ENCODE measurements around the gene ANXA4. TPM values are rescaled to one million over a fixed set of nuclear protein-coding genes. Genes with fewer than 3 reads are reported as not detected.

ANXA4 gene
- total RNA-seq, 1 donor from 2014 or later: 250 TPM

DNA sequence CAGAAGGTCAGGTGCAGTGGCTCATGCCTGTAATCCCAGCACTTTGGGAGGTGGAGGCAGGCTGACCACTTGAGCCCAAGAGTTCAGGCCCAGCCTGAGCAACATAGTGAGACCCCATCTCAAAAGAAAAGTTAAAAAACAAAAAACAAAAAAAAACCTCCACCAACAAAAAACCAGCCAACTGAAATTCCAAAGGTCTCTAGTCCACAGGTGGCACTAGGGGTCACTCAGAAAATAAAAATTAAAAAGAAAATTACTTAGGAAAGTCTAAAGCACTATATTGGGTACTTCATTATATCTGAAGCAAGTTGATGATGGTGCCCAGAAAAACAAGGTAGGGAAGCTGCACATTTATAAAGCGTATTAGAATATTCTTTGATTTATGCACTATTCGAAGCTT lies 26.9 kb downstream of the ANXA4 start:
- TF ChIP-seq, protein P1, sequence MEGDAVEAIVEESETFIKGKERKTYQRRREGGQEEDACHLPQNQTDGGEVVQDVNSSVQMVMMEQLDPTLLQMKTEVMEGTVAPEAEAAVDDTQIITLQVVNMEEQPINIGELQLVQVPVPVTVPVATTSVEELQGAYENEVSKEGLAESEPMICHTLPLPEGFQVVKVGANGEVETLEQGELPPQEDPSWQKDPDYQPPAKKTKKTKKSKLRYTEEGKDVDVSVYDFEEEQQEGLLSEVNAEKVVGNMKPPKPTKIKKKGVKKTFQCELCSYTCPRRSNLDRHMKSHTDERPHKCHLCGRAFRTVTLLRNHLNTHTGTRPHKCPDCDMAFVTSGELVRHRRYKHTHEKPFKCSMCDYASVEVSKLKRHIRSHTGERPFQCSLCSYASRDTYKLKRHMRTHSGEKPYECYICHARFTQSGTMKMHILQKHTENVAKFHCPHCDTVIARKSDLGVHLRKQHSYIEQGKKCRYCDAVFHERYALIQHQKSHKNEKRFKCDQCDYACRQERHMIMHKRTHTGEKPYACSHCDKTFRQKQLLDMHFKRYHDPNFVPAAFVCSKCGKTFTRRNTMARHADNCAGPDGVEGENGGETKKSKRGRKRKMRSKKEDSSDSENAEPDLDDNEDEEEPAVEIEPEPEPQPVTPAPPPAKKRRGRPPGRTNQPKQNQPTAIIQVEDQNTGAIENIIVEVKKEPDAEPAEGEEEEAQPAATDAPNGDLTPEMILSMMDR (IDR thresholded peaks at IDR 0.05; ENCODE audit: unreplicated experiment): no peak
- Mint-ChIP-seq H3K36me3 (ENCODE audit: insufficient read depth) (peaks cover 33% of the 10 kb centered on the region), H3K4me3 (ENCODE audit: low read depth) (no peak overlapping the region), H3K4me1 (ENCODE audit: low read depth) (peaks cover 68% of the 10 kb centered on the region), H3K27ac (peak overlapping the region; percentile 42), H3K27me3 (no peaks in the 10 kb centered on the region), H3K9me3 (ENCODE audit: low read depth) (no peaks in the 10 kb centered on the region)
- no peak for DNase-seq (ENCODE audit: low spot score, unreplicated experiment)

DNA sequence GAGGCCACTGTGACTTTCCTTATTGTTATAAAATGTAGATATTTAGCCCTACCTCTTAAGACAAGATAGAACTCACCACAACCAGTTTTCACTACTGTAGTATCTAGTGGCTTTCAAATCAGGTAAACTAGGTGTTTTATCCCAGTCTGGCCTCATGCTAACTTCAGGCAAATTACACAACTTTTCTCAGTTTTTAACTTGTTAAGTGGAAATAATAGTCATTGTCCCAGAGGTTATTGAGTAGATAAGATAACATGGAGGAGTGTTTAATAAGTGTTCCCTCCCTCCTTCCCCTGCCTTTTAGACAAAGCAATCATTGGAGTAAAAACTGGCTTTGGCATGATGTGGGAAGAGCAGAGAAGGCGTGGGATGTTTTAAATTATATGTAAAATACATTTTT lies 27.3 kb downstream of the ANXA4 start:
- Mint-ChIP-seq H3K36me3 (ENCODE audit: insufficient read depth) (peaks cover 30% of the 10 kb centered on the region), H3K9me3 (ENCODE audit: low read depth) (no peaks in the 10 kb centered on the region), H3K4me3 (ENCODE audit: low read depth) (no peak overlapping the region), H3K4me1 (ENCODE audit: low read depth) (peaks cover 63% of the 10 kb centered on the region), H3K27ac (peak overlapping the region; percentile 87), H3K27me3 (no peaks in the 10 kb centered on the region)
- TF ChIP-seq, protein P1 (IDR thresholded peaks at IDR 0.05; ENCODE audit: unreplicated experiment): no peak
- DNase-seq (ENCODE audit: low spot score, unreplicated experiment): no peak

DNA sequence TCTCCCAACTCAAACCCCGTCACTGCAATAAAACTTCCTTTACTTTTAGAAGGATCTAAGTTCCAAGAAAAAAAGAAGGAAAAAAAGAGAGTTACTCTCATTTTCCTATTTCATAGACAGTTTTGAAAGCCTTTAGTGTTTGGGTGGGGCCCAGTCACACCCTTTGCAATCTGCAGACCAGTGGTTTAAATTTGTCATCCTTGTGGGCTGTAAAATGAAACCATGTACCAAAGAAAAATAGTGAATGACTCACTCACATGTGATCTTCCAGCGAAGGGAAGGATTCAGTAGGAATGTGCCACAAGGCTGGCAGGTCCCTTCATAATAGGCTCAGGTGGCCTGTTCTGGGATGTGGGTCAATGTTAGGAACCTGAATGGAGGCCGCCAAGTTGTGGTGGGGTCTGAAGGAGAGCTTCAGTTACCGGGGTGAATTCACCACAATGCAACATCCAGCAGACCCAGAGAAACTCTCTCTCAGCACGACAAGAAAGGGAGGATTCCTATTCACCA lies 28.3 kb downstream of the ANXA4 start:
- DNase-seq (ENCODE audit: low spot score, unreplicated experiment): no peak
- H3K36me3 Mint-ChIP-seq (ENCODE audit: insufficient read depth): peaks cover 33% of the 10 kb centered on the region
- H3K27ac Mint-ChIP-seq: peak overlapping the region; percentile 23
- H3K27me3 Mint-ChIP-seq: no peaks in the 10 kb centered on the region
- peaks cover 3% of the 10 kb centered on the region for H3K9me3 Mint-ChIP-seq (ENCODE audit: low read depth)
- TF ChIP-seq, protein P1 (IDR thresholded peaks at IDR 0.05; ENCODE audit: unreplicated experiment): no peak
- no peak overlapping the region for H3K4me3 Mint-ChIP-seq (ENCODE audit: low read depth)
- peaks cover 56% of the 10 kb centered on the region for H3K4me1 Mint-ChIP-seq (ENCODE audit: low read depth)

DNA sequence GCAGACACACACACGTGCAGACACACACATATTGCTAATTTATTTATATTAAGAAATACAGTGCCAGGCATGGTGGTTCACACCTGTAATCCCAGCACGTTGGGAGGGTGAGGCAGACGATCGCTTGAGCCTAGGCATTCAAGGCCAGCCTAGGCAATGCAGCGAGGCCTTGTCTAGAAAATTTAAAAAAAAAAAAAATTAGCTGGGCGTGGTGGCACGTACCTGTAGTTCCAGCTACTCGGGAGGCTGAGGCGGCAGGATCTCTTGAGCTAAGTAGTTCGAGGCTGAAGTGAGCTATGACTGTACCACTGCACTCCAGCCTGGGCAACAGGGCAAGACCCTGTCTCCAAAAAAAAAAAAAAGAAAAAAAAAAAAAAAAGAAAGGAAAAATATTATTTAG lies 28.8 kb downstream of the ANXA4 start:
- no peaks in the 10 kb centered on the region for H3K27me3 Mint-ChIP-seq
- TF ChIP-seq, protein P1 (IDR thresholded peaks at IDR 0.05; ENCODE audit: unreplicated experiment): no peak
- H3K4me3 Mint-ChIP-seq (ENCODE audit: low read depth): no peak overlapping the region
- H3K9me3 Mint-ChIP-seq (ENCODE audit: low read depth): peaks cover 5% of the 10 kb centered on the region
- H3K27ac Mint-ChIP-seq: no peak overlapping the region
- peaks cover 31% of the 10 kb centered on the region for H3K36me3 Mint-ChIP-seq (ENCODE audit: insufficient read depth)
- H3K4me1 Mint-ChIP-seq (ENCODE audit: low read depth): peaks cover 52% of the 10 kb centered on the region
- no peak for DNase-seq (ENCODE audit: low spot score, unreplicated experiment)

DNA sequence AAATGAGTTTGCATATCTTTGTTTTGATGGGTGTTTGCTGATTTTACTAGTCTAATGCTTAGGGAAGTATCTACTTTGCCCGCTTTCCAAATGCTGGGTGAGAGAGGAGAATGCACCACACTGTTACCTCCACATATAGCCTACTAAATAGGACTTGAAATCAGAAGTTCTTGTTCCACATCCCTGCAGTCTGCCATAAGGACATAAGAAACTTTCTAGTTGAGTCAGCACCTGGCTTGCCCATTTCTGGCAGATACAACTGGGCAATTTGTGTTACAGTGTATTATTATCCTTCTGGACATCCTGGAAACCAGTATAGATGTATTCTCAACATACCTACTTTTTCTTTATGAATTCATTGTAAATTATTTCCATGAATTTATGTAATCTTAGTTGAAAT lies 29.5 kb downstream of the ANXA4 start:
- no peak for DNase-seq (ENCODE audit: low spot score, unreplicated experiment)
- no peak overlapping the region for H3K4me3 Mint-ChIP-seq (ENCODE audit: low read depth)
- H3K36me3 Mint-ChIP-seq (ENCODE audit: insufficient read depth): peaks cover 31% of the 10 kb centered on the region
- TF ChIP-seq, protein P1 (IDR thresholded peaks at IDR 0.05; ENCODE audit: unreplicated experiment): no peak
- H3K27me3 Mint-ChIP-seq: no peaks in the 10 kb centered on the region
- peak overlapping the region; percentile 71 for H3K27ac Mint-ChIP-seq
- peaks cover 9% of the 10 kb centered on the region for H3K9me3 Mint-ChIP-seq (ENCODE audit: low read depth)
- H3K4me1 Mint-ChIP-seq (ENCODE audit: low read depth): peaks cover 47% of the 10 kb centered on the region
